ENCODE data around the gene MBD6. TPM values are rescaled to one million over a fixed set of nuclear protein-coding genes. Genes with fewer than 3 reads are reported as not detected.

Gene MBD6
- total and polyA plus RNA-seq, 2 of the 8 experiments (the other 6 are each of a cell fraction or from before 2014, with no cell fraction given) = 3.9 to 32.3 TPM

- TF ChIP-seq CHD7 (IDR thresholded peaks at IDR 0.05; ENCODE audit: insufficient replicate concordance, low read length) (no peak), CHD1 (IDR thresholded peaks at IDR 0.05; ENCODE audit: low read depth, low read length) (no peak), ZNF274 (IDR thresholded peaks at IDR 0.05; ENCODE audit: borderline replicate concordance, extremely low read depth, low read length) (no peak), MAX (IDR thresholded peaks at IDR 0.05) (no peak), SRF (IDR thresholded peaks at IDR 0.05; ENCODE audit: low read depth, low read length) (no peak), NANOG (IDR thresholded peaks at IDR 0.05; ENCODE audit: insufficient read depth, low read depth, low read length, poor library complexity, severe bottlenecking) (no peak), PHF8 (conservative IDR thresholded peaks at IDR 0.05; ENCODE audit: low read depth, low read length) (no peak)
Observed at GRCh38 chr12:57481671-57482070, 41.0 kb upstream of the MBD6 start (continued).

All from H1 (cell line).